ENCODE measurements around the gene CXCL16. TPM values are rescaled to one million over a fixed set of nuclear protein-coding genes. Genes with fewer than 3 reads are reported as not detected.
A peak's percentile ranks its signal among the peaks of the same experiment; 100 is the strongest.

Gene CXCL16
- total and polyA plus RNA-seq, 2 of the 13 experiments (the other 11 are each of a cell fraction or from before 2014, with no cell fraction given), result 9.4 to 101 TPM

- TF ChIP-seq ZNF512 (CRISPR knock-in tag; IDR thresholded peaks at IDR 0.05) (no peak), SNAPC5 (CRISPR knock-in tag; IDR thresholded peaks at IDR 0.05; ENCODE audit: borderline replicate concordance) (no peak), RFX5 (IDR thresholded peaks at IDR 0.05; ENCODE audit: low read depth, low read length) (no peak), ZNF513 (CRISPR knock-in tag; conservative IDR thresholded peaks at IDR 0.05) (no peak), TFAP4 (IDR thresholded peaks at IDR 0.05; ENCODE audit: borderline replicate concordance, low read depth) (no peak), PPARG (CRISPR knock-in tag; conservative IDR thresholded peaks at IDR 0.05) (peak; percentile 97), DDIT3 (CRISPR knock-in tag; IDR thresholded peaks at IDR 0.05) (no peak), ZNF24 (IDR thresholded peaks at IDR 0.05) (no peak), SP4 (CRISPR knock-in tag; IDR thresholded peaks at IDR 0.05) (peak; percentile 60; the same call in 1 of the 2 replicates), ZUFSP (CRISPR knock-in tag; IDR thresholded peaks at IDR 0.05; ENCODE audit: borderline replicate concordance) (no peak), KLF12 (CRISPR knock-in tag; IDR thresholded peaks at IDR 0.05; ENCODE audit: borderline replicate concordance) (no peak; the same call in 1 of the 2 replicates), ZNF496 (CRISPR knock-in tag; IDR thresholded peaks at IDR 0.05; ENCODE audit: insufficient replicate concordance) (no peak), ZBTB10 (CRISPR knock-in tag; IDR thresholded peaks at IDR 0.05; ENCODE audit: borderline replicate concordance) (peak; percentile 90; the same call in 1 of the 2 replicates), ISX (CRISPR knock-in tag; conservative IDR thresholded peaks at IDR 0.05) (no peak), CBX2 (IDR thresholded peaks at IDR 0.05; ENCODE audit: low read depth, low read length) (no peak), CBX2 (CRISPR knock-in tag; IDR thresholded peaks at IDR 0.05; ENCODE audit: low read depth) (no peak)
These were observed 49.3 kb upstream of the CXCL16 start, which contains the start of gene GLTPD2 (continued) for GRCh38 chr17:4788807-4789700.

Data from HepG2 (cell line).